K562 (cell line): ENCODE results near the gene CRELD2. TPM values are rescaled to one million over a fixed set of nuclear protein-coding genes. Genes with fewer than 3 reads are reported as not detected.
A peak's percentile ranks its signal among the peaks of the same experiment; 100 is the strongest.

Experiments
- CHD2 ChIP-seq: IDR thresholded peaks from 2 replicates; pipeline ENCODE4 v1.6.1; 2011; ENCODE audit warnings: low read depth, low read length
- CTBP1 ChIP-seq: fragments of 450-650 bp; IDR thresholded peaks from 2 replicates; pipeline ENCODE4 v1.6.1; 2016; ENCODE audit warnings: borderline replicate concordance
- DNMT1 ChIP-seq: fragments of 450-650 bp; IDR thresholded peaks from 2 replicates; pipeline ENCODE4 v1.6.1; 2016; ENCODE audit warnings: antibody characterized with exemption, mild to moderate bottlenecking
- ETV6 ChIP-seq, 3 experiments: fragments of 150-350 bp in 1 of 3; sonication (generic) in 1 of 3; formaldehyde crosslinking in 1 of 3; IDR thresholded peaks; 2 replicates each; pipeline versions ENCODE4 v1.6.1 to v1.8.0; 2014 to 2022; ENCODE audit warnings: borderline replicate concordance in 2 of 3, low read depth in 2 of 3, antibody characterized with exemption in 1 of 3, low read length in 1 of 3, mild to moderate bottlenecking in 1 of 3, missing genetic modification reagents in 1 of 3
- JUND ChIP-seq, 2 experiments: IDR thresholded peaks; 2 replicates in 1 of 2; 3 replicates in 1 of 2; pipeline ENCODE4 v1.6.1; 2011; ENCODE audit warnings: borderline replicate concordance in 2 of 2, low read depth in 2 of 2, low read length in 2 of 2, improper control_type of control experiment in 1 of 2, missing biosample characterization in 1 of 2, missing genetic modification characterization in 1 of 2, missing genetic modification reagents in 1 of 2
- RB1 ChIP-seq: fragments of 450-650 bp; IDR thresholded peaks from 2 replicates; pipeline ENCODE4 v1.6.1; 2017; ENCODE audit warnings: low read depth, mild to moderate bottlenecking
- RBM22 ChIP-seq: fragments of 200-400 bp; formaldehyde crosslinking; IDR thresholded peaks from 2 replicates; pipeline ENCODE4 v1.6.1; 2018; ENCODE audit warnings: low read length, low read depth; ENCODE audit not compliant: poor library complexity, severe bottlenecking
- ZC3H11A ChIP-seq: IDR thresholded peaks from 2 replicates; pipeline ENCODE4 v1.6.1; 2012; ENCODE audit warnings: low read depth, low read length, improper control_type of control experiment
- polyA plus RNA-seq, 8 experiments: library from polyadenylated mRNA; depleted of rRNA in 4 of 8; stranded (reverse) in 5 of 8; unstranded in 3 of 8; fragments of >200 nt; fragmentation: Nextera tagmentation in 2 of 8; fragmentation: Illumina TruSeq in 1 of 8; extraction: Ambion mirVana in 2 of 8; extraction: Trizol in 1 of 8; gene quantifications; 2 replicates each; pipeline versions ENCODE4 v1.2.1 to v1.2.3, GENCODE V29; 2011 to 2014; ENCODE audit warnings: inconsistent platforms in 1 of 8, missing spikeins in 1 of 8
- total RNA-seq, 7 experiments: library from RNA; depleted of rRNA in 6 of 7; stranded (reverse); fragments of >200 nt in 6 of 7; fragmentation: Illumina TruSeq in 2 of 7; extraction: Trizol in 2 of 7; gene quantifications; 2 replicates each; pipeline versions ENCODE4 v1.2.1 to v1.2.3, GENCODE V29; 2011 to 2021; ENCODE audit warnings: low replicate concordance in 1 of 7
- TF ChIP-seq, protein P1 (sequence below), 2 experiments: fragments of 450-650 bp in 1 of 2; sonication (generic) in 1 of 2; formaldehyde crosslinking in 1 of 2; IDR thresholded peaks; 2 replicates each; pipeline versions ENCODE4 v1.7.1 to v1.9.0; 2016 to 2022; ENCODE audit warnings: inconsistent platforms in 1 of 2, mild to moderate bottlenecking in 1 of 2, missing genetic modification reagents in 1 of 2
- TF ChIP-seq, protein P2 (sequence below): fragments of 450-650 bp; IDR thresholded peaks from 2 replicates; pipeline ENCODE4 v1.7.1; 2018; ENCODE audit warnings: mild to moderate bottlenecking, low read depth; ENCODE audit not compliant: partially characterized antibody

The CRELD2 gene
- total and polyA plus RNA-seq, 9 of the 15 experiments (the other 6 are each of a cell fraction or from before 2014, with no cell fraction given), result 0.96 to 25.3 (median 8.8) TPM

DNA sequence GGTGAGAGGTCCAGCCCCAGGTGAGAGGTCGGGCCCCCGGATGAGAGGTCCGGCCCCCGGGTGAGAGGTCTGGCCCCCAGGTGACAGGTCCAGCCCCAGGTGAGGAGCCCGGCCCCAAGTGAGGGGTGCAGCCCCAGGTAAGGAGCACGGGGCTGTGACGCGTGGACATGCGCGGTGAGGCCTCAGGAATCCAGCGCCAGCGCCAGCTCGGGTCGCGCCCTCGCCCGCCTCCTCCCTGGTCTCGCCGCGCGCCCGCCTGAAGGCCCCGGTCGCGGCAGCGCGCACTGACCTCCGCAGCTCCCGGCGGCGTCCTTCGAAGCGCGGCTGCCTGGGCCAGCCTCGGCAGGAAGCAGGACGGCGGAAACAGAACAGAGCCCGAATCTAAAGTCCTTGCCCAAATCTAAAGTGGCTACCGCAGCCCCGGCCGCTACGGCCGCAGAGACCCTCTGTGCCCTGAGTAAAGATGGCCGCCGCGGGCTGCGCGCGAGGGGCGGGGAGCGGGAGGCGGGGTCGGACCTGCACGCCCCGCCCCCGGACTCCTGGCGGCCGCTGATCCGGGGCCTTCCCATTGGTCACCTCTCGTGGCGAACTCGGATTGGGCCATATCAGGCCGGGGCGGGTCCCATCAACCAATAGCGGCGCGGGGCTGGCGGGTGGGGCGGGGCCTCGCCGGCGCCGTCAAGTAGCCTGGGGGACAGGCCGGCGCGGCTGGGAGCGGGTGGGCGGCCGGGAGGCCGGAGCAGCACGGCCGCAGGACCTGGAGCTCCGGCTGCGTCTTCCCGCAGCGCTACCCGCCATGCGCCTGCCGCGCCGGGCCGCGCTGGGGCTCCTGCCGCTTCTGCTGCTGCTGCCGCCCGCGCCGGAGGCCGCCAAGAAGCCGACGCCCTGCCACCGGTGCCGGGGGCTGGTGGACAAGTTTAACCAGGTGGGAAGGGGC lies at the start of gene CRELD2, which contains the start of gene ALG12 (continued):
- TF ChIP-seq, protein P1, sequence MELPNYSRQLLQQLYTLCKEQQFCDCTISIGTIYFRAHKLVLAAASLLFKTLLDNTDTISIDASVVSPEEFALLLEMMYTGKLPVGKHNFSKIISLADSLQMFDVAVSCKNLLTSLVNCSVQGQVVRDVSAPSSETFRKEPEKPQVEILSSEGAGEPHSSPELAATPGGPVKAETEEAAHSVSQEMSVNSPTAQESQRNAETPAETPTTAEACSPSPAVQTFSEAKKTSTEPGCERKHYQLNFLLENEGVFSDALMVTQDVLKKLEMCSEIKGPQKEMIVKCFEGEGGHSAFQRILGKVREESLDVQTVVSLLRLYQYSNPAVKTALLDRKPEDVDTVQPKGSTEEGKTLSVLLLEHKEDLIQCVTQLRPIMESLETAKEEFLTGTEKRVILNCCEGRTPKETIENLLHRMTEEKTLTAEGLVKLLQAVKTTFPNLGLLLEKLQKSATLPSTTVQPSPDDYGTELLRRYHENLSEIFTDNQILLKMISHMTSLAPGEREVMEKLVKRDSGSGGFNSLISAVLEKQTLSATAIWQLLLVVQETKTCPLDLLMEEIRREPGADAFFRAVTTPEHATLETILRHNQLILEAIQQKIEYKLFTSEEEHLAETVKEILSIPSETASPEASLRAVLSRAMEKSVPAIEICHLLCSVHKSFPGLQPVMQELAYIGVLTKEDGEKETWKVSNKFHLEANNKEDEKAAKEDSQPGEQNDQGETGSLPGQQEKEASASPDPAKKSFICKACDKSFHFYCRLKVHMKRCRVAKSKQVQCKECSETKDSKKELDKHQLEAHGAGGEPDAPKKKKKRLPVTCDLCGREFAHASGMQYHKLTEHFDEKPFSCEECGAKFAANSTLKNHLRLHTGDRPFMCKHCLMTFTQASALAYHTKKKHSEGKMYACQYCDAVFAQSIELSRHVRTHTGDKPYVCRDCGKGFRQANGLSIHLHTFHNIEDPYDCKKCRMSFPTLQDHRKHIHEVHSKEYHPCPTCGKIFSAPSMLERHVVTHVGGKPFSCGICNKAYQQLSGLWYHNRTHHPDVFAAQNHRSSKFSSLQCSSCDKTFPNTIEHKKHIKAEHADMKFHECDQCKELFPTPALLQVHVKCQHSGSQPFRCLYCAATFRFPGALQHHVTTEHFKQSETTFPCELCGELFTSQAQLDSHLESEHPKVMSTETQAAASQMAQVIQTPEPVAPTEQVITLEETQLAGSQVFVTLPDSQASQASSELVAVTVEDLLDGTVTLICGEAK (IDR thresholded peaks at IDR 0.05), result peak; percentile 86
- TF ChIP-seq, protein P1 (CRISPR knock-in tag; IDR thresholded peaks at IDR 0.05), result no peak
- TF ChIP-seq RB1, result peak; percentile 69
- TF ChIP-seq ZC3H11A, result no peak
- TF ChIP-seq, protein P2, sequence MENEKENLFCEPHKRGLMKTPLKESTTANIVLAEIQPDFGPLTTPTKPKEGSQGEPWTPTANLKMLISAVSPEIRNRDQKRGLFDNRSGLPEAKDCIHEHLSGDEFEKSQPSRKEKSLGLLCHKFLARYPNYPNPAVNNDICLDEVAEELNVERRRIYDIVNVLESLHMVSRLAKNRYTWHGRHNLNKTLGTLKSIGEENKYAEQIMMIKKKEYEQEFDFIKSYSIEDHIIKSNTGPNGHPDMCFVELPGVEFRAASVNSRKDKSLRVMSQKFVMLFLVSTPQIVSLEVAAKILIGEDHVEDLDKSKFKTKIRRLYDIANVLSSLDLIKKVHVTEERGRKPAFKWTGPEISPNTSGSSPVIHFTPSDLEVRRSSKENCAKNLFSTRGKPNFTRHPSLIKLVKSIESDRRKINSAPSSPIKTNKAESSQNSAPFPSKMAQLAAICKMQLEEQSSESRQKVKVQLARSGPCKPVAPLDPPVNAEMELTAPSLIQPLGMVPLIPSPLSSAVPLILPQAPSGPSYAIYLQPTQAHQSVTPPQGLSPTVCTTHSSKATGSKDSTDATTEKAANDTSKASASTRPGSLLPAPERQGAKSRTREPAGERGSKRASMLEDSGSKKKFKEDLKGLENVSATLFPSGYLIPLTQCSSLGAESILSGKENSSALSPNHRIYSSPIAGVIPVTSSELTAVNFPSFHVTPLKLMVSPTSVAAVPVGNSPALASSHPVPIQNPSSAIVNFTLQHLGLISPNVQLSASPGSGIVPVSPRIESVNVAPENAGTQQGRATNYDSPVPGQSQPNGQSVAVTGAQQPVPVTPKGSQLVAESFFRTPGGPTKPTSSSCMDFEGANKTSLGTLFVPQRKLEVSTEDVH, result peak; percentile 56
- no peak for TF ChIP-seq DNMT1
- TF ChIP-seq CTBP1, result peak; percentile 90
- TF ChIP-seq JUND (IDR thresholded peaks at IDR 0.05; ENCODE audit: borderline replicate concordance, low read depth, low read length), result 0 out of 2 replicates have a peak, but pooled peaks have one; percentile 3
- no peak for TF ChIP-seq JUND (tag; IDR thresholded peaks at IDR 0.05; ENCODE audit: borderline replicate concordance, low read depth, low read length)
- no peak for TF ChIP-seq RBM22
- no peak for TF ChIP-seq ETV6 (IDR thresholded peaks at IDR 0.05; ENCODE audit: borderline replicate concordance in 1 of 2, low read depth in 2 of 2, low read length in 1 of 2)
- TF ChIP-seq ETV6 (CRISPR knock-in tag; IDR thresholded peaks at IDR 0.05; ENCODE audit: borderline replicate concordance), result no peak
- TF ChIP-seq CHD2, result peak; percentile 28; the same call in 1 of the 2 replicates
